Cerebellar nuclear complex (tissue), 1 donor: ENCODE results near the gene PDZK1.
A peak's percentile ranks its signal among the peaks of the same experiment; 100 is the strongest.
"Not testable (repeated sequence)": the region's sequence is repeated elsewhere in the genome, so short reads cannot be mapped to it uniquely, and the experiment has no call there.

Experiments
- DNase-seq, 2 experiments: peaks; one replicate each; lab custom pipeline; 2025; lab: John Stamatoyannopoulos, UW

Gene PDZK1

DNA sequence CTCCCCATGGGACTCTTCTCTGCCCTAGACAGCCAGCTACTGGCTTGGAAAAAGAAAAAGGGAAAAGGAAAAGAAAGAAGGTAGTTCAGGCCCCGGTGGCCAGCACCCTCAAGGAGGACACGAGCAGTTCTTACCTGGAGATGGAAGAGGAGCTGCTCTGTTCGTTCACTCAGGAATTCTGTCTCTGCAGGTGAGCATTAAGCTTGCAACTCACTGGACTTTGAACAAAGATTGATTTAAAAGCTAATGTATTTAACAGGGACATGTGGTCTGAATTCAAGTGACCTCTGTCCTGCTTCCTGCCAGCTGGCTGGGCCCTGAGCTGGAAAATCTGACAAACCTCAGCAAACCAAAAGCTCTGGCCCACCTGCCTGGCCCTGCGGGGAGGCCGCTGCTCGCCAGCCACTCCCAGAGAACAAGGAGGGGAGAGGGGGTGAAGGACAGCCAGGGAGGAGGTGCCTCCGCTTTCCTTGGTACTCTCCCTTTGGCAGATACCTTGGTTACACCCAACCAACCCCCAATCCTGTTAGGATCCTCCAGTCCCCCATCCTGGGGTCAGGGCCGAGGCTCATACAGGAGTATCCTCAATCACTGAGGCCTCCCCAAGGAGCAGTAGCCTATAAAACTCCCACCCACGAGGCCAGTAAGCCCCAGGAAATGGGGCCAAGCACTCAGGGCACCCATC is at the start of gene PDZK1:
Gene PDZK1, minus strand, starts transcription at position 186 of the 685 bp plus-strand sequence. CDS start 19,347 bp downstream, outside the sequence.
- DNase-seq = peak; percentile 55 to 78

DNA sequence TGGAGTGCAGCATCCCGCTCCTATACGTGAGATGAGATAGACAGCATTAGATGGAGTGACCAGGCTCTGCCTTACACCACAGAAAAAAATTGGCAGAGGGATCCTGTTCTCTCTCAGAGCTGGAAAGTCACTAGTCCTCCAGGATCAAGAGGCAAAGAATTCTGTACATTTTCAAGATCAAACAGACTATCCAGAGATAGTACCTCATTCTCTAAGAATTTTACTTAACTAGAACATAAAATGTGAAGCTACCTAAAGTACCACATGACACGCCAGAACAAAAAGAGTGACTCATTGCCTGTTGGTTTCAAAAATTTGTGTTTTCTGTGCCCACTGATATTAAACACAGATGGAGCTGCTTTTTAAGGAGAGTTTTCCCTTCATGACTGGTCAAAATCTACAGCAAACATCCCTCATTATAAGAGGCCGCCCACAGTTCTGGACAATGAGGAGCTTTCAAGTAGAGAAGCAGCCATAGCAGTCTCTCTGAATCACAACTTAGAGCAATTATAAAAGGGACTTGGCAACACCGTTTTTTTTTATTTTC is 44.4 kb upstream of the PDZK1 start:
- no peak for DNase-seq

DNA sequence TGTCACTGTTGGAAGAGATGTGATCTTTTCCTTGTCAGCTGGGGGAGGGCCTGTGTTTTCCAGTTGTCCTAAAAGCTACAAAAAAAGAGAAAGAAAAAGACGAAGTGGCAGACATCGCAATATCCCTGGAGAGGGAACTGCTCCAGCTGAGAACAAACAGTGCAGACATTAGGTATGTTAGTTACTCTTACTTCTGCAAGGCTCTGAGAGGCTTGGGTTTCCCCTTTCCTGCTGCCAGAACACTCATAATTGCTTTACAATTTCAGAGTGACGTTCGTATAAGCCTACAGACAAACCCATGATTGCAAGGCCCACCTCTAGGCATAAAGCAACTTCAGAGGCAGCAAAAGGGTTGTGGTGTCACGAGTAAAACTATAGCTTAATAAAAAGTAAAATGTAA is 43.3 kb upstream of the PDZK1 start:
- DNase-seq = no peak

DNA sequence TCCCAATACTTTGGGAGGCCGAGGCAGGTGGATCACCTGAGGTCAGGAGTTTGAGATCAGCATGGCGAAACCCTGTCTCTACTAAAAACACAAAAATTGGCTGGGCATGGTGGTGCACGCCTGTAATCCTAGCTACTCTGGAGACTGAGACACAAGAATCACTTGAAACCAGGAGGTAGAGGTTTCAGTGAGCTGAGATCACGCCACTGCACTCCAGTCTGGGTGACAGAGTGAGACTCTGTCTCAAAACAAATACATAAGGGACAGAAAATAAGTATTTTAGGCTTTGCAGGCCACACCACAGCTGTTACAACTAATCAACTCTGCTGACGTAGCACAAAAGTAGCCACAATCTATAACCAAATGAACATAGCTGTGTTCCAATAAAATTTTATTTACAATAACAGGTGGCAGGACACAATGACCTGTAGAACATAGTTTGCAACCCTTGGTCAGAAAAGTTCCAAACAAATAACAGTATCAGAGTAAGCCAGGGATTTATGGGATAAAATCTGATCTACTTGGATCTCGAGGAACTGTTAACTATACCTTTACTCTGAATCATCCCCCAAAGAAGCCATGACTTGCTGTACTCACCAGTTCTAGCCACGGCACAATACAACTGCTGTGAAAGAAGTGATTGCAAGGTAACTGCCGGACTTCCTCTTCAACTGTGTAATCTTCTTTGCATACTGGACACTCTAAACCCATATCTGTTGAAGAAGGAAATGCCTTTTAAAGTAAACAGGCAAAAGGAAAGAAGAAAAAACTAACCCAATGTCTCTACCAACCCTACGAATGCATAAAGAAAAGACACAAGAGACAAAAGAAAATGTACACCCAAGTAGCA is 40.5 kb upstream of the PDZK1 start:
- no peak for DNase-seq

DNA sequence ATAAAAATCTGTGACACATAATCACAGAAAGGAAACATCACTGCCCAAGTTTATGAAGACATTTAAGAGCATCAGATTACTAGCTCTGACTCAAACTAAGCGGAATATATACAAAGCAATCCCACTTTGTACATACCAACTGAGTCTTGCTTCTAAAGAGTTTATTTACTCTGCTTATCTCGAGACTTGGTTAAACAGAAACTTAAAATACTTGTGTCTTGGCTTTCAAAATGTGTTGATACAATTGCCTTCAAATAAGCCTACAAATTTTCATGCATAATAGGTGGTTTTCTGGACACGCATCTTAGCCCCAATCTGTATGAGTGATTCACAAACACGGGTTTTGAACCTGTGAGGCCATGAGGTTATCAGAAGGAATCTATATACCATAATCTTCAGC is 33.1 kb upstream of the PDZK1 start:
- no peak for DNase-seq

DNA sequence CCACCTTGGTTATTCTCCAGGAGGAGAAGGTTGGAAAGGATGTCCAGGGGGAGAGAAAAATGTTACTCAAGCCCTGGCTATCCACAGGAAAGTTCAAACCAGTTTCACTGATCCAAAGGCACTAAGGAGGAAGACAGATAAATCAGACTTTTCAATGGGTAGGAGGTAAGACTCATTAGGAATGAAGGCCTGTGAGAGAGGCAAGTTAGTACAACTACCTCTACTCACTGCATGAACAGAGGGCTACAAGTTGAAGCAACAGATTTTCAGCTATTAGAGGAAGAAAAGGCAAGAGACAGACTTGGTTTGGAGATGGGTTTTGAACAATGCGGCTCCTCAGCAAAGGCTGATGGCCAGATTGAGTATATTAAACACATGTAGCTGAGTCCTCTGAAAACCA is 29.0 kb upstream of the PDZK1 start:
- no peak for DNase-seq

DNA sequence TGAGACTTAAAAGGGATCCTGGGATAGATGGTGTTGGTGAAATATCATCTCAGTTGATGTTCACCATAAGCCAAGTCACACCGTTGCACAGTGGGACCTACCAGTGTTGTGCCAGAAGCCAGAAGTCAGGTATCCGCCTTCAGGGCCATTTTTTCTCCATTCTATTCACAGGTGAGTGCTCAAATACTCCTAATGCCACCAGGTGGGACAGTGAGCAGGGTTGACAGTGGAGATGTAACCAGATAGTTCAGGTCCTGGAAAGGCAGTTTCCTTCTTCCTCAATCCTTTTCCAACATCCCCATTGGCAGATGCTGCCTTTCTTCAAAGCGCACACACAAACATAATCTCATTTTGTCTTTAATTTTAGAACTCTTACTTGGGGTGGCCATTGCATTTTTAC is 23.7 kb upstream of the PDZK1 start:
- DNase-seq = no peak

DNA sequence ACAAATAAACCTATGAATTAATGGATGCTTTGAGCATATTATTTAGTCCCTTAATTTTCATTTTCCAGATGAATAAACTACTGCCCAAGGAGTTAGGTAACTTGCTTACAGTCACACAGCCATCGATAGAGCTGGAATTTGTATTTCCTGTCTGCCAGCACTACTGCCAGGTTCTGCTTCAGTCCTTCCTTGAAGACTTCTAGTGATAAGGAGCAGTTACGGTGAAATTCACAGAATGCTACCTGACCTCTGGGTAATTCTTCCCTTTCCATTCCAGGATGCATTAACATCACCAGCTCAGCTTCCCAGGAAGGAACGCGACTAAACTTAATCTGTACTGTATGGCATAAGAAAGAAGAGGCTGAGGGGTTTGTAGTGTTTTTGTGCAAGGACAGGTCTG is 23.3 kb upstream of the PDZK1 start:
- no peak for DNase-seq

DNA sequence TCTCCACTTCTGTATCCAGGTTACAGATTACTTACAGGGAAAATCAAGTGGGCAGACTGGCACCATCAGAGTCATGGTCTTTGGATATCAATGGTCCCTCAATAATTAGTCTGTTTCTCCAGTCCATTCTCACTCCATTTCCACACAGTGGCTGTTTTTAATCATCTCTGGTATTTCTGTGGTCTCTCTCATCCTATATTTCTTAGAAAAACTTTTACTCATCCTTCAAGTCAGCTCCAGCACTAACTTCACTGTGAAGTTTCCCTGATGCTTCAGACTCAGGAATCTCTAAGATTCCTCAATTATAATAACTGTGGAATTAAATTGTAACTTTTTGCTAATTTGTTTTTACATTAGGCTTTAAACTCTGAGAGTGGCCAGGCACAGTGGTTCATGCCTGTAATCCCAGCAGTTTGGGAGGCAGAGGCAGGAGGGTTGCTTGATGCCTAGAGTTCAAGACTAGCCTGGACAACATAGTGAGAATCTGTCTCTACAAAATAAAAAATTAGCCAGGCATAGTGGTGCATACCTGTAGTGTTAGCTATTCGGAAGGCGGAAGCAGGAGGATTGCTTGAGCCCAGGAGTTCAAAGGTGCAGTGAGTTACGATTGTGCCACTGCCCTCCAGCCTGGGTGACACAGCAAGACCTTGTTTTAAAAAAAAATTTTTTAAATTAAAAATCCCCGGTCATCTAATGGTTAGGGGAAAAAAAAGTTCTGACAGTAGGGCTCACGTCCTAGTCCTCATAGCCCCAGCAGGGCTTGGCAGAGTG is 22.7 kb upstream of the PDZK1 start:
- DNase-seq = no peak

DNA sequence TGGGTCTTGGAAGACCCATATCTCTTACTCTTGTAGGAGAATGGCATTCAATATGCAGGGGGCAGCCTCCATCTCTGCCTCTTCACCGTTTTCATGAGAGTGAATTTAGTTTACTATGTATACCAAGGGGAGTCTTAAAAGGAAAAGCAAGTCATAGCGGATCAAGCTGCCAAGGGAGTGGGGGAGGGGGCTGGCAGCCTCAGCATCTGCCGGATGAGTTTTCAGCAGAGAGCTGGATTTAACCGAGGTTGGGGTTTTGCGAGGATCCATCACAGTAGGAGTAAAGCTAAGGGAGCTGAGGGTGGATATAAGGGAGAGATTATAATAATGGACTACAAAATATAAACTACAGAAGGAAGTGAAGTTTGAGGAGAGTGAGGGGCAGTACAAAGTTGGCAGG is 22.0 kb upstream of the PDZK1 start:
- no peak for DNase-seq

DNA sequence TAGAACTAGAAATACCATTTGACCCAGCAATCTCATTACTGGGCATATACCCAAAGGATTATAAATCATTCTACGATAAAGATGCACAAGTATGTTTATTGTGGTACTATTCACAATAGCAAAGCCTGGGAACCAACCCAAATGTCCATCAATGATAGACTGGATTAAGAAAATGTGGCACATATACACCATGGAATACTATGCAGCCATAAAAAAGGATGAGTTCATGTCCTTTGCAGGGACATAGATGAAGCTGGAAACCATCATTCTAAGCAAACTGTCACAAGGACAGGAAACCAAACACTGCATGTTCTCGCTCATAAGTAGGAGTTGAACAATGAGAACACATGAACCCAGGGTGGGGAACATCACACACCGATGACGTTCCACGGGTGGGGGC is 19.0 kb upstream of the PDZK1 start:
- not testable (repeated sequence) for DNase-seq

DNA sequence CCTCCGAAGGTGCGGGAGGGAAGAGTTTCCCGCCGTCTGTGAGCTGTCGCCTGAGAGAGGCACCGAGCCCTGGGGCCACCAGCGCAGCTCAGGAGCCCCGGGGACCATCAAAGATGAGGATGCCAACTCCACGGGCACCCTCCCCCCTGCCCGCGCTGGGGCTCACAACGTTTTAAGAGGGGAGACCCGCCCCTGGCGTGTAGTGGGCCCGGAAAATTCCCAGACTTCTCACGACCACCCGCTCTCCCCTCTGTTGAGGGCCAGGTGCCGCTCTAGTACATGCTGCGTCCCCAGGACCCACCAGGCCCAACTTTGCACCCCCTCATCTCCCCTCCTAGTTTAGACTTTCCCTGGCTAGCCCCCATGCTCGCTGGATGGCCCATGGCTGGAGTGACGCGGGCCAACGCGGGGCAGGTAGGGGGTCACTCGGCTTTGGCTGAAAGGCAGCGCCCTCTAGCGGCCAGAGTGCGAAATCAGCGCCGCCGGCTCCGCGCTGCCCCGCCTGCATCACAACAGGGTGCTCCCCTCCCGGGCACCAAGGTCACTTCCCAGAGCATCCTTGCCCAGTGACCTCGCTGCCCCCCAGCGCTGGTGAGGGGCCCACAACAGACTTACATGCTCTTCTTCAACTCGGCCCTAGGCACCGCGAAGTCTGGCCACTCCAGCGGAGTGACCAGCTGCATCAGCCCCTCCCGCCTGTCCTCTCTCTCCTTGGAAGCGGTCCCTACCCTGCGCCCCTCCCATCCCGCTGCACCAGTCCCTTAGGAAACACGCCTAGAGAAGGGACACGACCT is 13.9 kb upstream of the PDZK1 start:
- DNase-seq = peak in 1 of 2 experiments; percentile 42

DNA sequence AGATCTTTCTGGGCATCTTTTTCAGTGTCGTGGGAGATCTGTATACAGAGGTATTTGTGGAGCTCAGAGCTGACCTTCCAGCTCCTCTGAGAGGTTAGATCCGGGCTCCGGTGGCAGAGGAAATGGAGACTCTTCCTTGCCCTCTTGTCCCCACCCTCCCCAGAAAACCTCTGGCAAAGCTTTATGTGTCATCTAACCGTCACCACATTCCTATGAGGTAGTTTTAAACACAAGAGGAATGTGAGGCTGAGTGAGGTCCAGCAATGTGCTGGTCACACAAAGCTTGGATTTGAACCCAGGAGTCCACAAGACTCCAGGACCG is 13.3 kb upstream of the PDZK1 start:
- DNase-seq = no peak

DNA sequence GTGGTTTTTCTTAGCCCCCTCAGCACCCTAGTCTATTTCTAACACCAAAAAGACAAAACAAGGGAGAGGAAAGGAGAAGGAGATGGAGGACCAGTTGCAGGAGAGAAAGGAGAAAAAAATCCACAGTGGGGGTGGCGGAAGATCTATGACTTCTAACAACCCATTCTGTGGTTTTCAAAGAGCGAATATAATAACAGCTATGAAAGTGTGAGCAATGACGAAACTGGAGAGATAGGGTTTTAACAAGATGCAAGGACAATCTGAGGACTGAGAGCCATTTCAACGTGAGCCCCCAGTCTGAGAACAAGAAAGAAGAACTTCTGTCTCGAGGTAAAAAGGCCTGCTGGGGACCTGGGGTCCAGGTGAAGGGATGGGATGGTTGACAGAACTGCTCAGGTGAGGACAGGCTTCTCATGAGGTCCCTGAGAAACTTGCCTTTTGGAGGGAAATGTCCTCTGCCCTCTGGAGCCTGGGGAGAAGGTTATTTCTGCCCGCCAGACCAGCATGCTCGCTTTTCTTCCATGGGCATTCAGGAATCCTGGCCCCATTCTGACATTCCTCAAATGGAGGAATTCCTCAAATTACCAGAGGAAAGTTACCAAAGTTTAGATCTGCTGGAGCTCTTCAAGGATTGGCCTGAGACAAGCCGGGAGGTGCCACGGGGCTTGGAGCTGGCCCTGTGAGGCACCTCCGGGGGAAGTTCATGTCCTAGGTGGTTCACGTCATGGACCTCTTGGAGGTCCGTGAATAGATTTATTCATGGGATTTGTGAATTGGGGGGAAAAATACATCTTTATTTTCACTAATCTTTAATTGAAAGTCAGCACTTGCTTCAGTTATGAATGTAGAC is 12.3 kb upstream of the PDZK1 start, which contains the start of gene CD160:
Gene CD160, plus strand, starts transcription at position 270 of the 850 bp plus-strand sequence. CDS start 8,829 bp downstream, outside the sequence.
- no peak for DNase-seq

DNA sequence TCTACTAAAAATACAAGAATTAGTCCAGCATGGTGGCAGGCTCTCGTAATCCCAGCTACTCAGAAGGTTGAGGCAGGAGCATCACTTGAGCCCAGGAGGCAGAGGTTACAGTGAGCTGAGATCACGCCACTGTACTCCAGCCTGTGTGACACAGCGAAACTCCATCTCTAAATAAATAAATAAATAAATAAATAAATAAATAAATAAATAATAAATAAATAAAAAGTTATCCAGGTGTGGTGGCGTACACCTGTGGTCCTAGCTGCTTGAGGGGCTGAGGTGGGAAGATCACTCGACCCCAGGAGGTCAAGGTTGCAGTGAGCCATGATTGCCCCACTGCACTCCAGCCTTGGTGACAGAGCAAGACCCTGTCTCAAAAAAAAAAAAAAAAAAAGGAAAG is 11.3 kb upstream of the PDZK1 start:
- DNase-seq = not testable (repeated sequence)

DNA sequence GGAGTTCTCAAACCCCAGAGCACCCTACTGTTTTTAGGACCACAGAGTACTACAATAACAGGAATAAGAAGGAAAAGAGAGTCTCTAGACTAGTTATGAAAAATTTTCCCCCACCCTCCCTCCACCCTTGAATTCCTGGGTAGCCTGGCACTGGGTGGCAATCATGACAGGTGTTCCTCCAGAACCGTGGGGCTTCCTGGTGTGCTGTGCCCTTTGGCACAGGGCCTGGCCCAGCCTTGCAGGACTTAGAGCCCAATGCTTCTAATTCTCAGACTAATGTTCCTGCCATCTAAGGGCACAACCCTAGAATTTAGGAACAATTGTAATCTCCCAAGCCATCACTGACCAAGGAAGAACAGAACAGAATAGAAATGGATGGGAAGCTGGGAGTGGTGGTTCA is 10.7 kb upstream of the PDZK1 start:
- DNase-seq = no peak

DNA sequence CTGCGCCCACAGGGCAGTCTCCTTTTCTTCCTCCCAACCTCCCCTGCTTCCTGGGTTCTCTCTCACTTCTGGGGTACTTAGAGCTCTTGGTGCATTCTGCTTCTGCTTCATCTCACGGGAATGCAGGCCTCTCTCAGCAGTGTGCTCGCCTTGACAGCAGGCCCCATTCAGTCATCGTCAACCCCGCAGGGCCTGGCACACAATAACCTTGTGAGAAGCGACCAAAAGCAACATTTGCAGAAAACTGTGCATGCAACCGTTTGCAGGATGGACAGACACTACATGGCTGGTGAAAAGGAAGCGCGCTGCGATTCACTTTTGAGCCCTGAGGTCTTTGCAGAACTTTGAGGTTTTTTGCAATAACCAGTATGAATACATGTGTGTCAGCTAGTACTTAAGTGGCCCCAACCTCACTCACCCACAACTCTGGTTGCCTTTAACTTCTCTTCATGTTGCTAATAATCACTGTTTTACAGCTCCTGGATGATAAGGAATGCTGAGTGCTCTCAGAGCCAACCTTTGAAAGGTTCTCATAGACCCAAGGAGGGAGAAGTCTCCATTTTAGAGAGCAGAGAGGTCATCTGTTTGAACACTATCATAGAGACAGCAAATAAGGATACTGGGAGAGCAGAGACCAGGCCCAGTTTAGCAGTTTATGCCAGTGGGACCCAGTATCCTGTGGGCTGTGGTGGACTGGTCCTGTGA is 9.6 kb upstream of the PDZK1 start:
- no peak for DNase-seq

DNA sequence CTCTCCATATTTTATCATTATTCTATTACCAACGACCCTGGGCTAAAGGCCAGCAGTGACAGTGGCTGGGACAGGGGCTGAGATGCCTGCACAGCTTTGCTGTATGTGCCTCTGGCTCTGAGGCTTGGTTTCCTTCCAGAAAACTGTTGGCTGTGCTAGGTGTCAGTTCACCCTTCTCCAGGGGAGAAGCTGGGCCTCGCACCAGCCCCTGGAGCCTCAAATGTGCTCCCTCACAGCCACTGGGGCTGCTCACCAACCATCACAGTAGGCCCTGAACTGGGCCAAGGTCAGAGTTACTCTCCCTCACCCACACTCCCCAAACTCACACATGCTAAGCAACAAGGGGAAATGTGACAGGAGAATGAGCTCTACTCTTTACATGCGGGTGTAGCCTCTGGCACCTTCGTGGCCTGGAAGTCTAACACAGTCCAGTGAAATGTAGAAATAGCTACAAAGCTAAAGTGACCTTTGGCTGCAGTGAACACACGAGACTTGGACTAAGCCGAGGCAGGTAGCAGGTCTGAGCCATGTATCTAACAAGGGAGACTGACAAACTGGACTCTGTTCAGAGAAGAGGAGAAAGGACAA is 7.5 kb upstream of the PDZK1 start:
- DNase-seq = no peak

DNA sequence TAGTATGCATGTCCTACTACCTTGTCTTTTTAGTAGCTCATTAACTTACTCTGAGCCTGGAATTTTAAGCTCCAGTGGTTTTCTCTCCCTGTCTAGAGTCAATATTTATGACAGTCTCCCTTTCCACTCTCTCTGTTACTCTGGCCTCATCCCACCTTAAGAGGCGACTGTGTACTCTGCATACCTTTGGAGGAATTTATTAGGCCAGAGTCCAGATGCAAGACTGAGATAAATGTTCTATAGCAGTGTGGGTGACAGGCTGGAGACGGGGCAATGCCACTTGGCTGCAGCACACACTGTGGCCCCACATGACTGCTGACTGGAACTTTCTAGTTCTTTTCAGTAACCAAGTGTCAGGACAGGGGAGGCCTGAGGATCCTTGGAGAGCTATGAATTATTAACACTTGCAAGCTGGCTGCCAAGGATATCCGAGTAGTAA is 4.1 kb upstream of the PDZK1 start:
- DNase-seq = no peak
